ENCODE measurements around the gene WDR4.
"Not testable (repeated sequence)": the region's sequence is repeated elsewhere in the genome, so short reads cannot be mapped to it uniquely, and the experiment has no call there.

WDR4 gene

GRCh38 chr21:42878993-42879787, at the start of gene WDR4:
WDR4 (minus strand) TSS chr21:42879539; CDS start chr21:42879495, 44 bp downstream.
- peak; percentile 100 for DNase-seq

DNA sequence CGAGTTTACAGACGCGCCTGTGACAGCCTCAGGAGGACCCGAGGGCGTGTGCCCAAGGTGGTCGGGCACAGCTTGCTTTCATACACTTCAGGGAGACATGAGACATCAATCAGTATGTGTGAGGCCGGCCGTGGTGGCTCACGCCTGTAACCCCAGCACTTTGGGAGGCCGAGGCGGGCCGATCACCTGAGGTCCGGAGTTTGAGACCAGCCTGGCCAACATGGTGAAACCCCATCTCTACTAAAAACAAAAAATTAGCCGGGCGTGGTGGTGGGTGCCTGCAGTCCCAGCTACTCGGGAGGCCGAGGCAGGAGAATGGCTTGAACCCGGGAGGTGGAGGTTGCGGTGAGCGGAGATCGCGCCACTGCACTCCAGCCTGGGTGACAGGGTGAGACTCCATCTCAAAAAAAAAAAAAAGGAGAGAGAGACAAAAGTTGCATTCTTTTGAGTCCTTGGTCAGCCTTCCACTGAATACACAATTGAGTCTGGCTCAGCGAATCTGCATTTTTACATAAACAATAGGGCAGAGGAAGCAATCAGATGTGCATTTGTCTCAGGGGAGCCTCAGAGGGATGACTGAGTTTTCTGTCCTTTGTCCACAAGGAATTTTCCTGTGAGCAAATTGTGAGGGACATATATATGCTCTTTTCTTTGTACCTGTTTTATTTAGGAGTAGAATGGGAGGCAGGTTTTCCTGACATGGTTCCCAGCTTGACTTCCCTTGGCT, 48.3 kb upstream of the WDR4 start:
- not testable (repeated sequence) for DNase-seq

DNA sequence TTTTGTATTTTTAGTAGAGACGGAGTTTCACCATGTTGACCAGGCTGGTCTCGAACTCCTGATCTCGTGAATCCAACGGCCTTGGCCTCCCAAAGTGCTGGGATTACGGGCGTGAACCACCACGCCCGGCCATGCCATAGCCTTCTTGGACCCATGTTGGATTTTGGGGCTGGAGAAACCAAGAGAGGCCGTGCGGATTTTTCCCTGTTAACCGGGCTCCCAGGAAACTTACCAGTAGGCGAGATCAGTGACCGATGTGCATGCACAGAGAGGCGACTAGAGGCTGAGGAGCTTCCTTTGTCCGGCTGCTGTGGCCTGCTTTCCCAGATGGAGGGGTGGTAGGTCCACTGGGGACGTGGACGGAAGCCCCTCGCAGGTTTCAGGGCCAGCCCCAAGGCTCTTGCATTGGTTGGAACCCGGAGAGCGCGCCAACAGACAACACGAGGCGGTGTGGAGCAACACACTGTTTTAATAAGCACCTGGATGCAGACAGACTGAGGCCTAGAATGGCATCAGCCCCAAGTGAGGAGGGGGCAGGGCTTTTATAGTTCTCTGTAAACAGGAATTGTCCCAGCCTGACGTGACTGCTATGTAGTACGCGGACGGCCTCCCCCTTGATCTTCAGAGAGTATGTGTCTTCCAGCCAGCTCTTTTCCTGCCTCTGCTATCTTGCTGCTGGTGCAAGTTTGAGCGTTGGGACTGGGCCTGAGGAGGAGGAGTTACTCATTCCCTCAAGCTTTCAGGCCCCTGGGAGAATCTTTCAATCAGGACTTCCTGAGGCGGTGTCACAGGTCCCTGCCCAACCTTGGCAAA, 46.0 kb upstream of the WDR4 start, which contains the start of gene ERVH48-1:
TSS of gene ERVH48-1 (minus strand) at position 517 of the 813 bp plus-strand sequence. CDS start 6,624 bp downstream, outside the sequence.
- DNase-seq, result no peak

GRCh38 chr21:42924433-42924751, 45.1 kb upstream of the WDR4 start:
- no peak for DNase-seq

GRCh38 chr21:42923553-42924432, 44.5 kb upstream of the WDR4 start:
- DNase-seq, result peak; percentile 77

DNA sequence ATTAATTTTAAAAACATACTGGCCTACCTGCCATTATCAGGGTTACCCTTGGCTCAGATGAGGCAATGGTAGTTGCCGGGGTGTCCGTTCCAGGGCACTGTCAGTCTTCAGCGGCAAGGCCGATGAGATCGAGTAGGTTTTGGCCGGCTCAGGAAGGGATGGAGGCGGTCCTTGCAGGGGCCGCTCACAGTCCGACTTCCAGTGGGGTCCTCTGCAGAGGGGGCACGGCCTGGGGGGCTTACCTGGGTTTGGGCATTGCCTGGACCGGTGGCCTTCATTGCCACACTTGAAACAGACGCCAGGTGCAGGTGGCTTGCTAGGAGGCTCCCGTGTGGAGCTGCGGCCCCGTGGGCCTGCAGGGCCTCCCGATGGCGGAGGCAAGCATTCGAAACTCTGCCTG, 43.6 kb upstream of the WDR4 start:
- DNase-seq, result no peak

DNA sequence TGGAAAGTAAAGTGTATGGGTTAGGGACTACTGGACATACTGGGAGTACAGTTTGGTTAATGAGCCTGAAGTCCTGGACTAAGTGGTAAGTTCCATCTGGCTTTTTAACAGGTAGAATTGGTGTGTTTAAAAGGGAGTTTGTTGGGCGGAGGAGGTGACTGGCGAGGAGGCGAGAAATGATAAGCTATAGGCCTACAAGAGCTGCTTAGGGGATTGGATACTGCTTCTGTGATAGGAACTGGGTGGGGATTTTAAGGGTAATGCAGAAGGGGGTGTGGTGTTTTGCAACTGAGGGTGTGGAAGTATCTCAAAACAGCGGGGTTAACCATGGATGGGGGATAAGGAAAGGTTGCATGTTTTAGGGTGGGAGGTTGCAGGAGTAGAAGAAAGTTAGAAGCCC, 42.6 kb upstream of the WDR4 start:
- no peak for DNase-seq

DNA sequence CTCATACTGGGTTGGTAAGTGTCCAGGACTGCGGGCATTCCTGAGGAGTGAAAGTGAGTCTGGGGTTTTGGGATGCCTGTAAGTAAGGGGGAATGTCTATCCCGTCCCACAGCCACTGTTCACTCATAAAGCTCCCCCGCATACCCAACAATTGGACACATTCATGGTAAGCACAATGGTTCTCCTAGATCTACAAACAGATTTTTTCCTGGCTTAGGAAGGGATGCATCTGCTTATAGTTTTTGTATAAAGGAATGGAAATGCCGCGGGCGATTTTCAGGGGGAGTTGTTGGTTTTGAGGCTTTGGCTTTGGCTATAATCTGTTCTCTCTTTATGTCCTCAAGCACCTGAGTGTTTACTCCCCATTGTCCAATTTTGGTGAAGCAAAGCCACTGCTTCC, 39.0 kb upstream of the WDR4 start:
- DNase-seq, result no peak

DNA sequence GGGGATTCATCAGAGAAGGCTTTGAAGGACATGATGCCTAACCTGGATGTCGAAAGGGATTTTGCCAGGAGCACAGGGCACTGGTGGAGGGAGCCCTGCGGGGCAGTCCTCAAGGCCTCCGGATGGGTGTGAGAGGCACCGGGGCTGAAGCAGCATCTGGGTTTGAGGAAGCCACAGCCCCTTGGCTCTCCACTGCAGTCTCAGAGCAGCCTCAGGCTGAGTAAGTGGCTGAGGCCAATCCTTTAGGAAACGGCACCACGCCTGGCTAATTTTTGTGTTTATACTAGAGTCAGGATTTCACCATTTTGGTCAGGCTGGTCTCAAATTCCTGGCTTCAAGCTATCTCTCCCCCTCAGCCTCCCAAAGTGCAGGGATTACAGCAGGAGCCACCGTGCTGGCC, 34.1 kb upstream of the WDR4 start:
- no peak for DNase-seq

DNA sequence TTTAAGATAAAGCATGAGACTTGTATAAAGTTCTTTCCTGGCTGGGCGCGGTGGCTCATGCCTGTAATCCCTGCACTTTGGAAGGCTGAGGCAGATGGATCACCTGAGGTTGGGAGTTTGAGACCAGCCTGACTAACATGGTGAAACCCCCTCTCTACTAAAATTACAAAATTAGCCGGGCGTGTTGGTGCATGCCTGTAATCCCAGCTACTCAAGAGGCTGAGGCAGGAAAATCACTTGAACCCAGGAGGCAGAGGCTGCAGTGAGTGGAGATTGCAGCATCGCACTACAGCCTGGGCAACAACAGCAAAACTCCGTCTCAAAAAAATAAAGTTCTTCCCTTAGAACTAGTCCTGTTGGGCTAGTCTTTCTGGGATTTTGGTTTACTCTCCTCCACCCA, 32.6 kb upstream of the WDR4 start:
- not testable (repeated sequence) for DNase-seq

- DNase-seq, result not testable (repeated sequence)
These were observed 29.1 kb upstream of the WDR4 start for GRCh38 chr21:42908484-42908883.

GRCh38 chr21:42906233-42906632, 26.9 kb upstream of the WDR4 start:
- no peak for DNase-seq

GRCh38 chr21:42905195-42905594, 25.9 kb upstream of the WDR4 start:
- DNase-seq, result no peak

DNA sequence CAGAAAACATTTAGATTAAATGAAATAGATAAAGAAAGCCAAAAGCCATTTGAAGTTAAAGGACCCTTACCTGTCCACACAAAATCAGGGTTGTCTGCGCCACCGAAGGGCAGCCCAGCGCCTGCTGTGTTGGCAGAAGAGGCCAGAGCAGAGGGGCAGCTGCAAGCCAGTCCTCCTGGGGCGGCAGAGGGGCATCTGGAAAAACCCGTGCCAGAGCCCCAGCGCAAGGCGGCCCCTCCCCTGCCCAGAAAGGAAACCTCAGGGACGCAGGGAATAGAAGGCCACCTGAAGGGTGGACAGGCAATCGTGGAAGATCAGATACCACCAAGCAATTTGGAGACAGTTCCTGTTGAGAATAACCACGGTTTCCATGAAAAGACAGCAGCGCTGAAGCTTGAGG, 24.5 kb upstream of the WDR4 start:
- no peak for DNase-seq

DNA sequence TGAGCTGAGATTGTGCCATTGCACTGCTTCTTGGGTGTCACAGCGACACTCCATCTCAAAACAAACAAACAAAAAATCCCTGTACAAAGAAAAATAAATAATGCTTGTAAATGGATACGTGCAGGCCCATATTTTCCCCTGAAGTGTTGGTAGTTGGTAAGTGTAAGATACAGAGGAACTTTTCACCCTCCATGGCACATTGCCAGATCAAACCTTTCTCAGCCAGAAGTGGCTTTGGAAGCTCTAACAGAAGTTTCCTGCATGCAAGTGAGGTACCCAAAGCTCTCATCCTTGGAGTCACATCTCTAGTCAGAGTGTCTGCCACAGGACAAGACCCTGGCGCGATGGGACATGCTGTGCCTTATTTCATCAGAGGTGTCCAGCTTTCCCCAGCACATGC, 21.1 kb upstream of the WDR4 start:
- DNase-seq, result no peak

DNA sequence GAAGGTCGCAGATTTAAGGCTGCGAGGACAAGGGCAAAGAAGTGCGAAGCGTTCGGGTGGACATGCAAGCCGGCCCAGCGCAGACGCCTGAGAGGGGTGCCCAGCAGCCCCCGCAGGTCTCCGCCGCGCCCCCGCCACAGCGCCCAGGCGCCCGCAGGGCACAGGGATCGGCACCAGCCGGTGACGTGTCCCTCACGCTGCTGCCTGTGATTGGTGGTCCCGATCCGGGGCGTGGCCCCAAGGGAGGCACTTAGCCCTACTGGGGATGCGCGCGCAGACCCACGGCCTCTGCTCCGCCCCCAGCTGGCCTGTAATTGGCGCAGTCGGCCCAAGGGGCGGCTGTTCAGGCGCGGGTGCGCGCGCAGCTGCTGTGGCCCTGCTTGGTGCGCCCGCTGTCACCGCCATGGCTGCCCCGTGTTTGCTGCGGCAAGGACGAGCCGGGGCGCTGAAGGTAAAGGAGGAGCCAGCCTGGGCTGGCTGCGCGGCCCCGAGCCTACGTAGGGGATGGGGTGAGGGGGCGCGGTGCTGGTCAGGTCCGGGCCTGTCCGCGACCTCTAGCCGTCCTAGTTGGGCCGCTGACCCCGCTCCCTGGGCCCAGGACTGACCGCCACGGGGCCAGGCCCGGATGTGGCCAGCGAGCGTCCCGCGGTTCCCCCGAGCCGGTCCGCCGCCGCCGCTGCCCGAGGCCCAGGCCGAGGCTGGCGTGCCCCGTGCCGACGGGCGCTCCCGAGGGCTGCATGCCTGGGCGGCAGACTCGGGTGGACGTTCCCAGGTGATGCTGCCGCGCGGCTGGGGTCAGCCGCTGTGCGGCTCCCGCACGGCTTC, 13.8 kb upstream of the WDR4 start, which contains the start of gene NDUFV3:
TSS of gene NDUFV3 (plus strand) at position 379 of the 825 bp plus-strand sequence. CDS start at position 404, 25 bp downstream.
- peak; percentile 100 for DNase-seq

DNA sequence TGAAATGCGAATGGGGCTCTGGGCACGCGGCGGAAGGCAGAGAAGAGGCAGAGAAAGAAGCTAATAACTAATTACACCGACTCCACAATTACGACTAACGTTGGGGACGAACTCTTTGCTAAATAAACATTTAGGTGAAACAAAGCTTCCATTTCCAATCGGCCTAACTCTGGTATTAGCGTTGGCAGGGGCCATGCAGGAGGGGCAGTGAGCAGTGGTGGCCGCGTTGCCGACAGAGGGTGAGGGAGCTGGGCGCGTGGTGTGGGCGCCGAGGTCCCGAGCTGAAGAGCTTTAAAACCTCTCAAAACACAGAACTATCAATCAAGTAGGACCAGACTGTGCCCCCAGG, 13.2 kb upstream of the WDR4 start:
- DNase-seq, result no peak

GRCh38 chr21:42887326-42887725, 8.0 kb upstream of the WDR4 start:
- DNase-seq, result no peak

DNA sequence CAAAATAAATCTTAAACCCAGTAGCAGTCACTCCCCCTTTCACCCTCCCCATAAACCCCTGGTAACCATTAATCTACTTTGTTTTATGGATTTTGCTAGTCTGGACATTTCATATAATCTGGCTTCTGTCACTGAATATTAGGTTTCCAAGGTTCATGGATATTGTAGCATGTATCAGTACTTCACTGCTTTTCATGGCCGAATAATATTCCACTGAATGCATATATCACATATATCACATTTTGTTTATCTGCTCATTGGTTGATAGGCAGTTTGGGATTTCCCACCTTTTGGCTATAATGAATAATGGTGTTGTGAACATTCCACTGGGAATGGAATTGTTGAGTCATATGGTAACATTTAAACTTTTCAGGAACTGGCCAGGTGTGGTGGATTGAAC, 4.6 kb upstream of the WDR4 start:
- DNase-seq, result no peak

- DNase-seq, result no peak
These were observed 1.0 kb upstream of the WDR4 start for GRCh38 chr21:42880352-42880751.

DNA sequence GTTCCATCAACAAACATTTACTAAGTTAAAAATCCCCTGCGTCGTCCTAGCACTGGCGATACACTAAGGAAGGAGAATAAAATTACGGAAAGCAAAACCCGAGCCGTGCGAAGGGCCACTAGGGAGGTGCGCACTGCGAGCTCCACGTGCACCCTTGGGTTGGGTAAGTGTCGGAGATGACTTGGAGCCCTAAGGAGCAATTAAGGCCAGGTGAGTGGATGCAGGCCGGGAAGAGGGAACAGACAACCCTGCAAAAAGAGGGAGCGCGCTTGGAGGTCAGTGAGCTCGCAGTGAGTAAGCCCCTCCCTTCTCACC, 704 bp downstream of the WDR4 start:
- no peak for DNase-seq

DNA sequence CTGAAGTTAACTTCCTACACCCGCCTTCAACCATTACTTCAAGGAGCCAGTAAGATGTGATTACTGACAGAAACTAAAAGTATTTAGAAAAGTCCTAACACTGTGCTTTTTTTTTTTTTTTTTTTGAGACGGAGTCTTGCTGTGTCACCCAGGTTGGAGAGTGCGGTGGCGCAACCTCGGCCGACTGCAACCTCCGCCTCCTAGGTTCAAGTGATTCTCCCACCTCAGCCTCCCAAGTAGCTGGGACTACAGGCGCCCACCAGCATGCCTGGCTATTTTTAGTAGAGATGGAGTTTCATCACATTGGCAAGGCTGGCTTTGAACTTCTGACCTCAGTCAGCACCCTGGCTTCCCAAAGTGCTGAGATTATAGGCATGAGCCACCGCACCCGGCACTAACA, 3.5 kb downstream of the WDR4 start:
- DNase-seq, result not testable (repeated sequence)

Measured in stimulated activated CD8-positive, alpha-beta memory T cell treated with anti-CD3 and anti-CD28 coated beads, Interleukin-4, amount 100 ng/mL, for 48 hours (primary cell).